ENCODE results near the gene PTGER3.
A peak's percentile ranks its signal among the peaks of the same experiment; 100 is the strongest.

Gene PTGER3

DNA sequence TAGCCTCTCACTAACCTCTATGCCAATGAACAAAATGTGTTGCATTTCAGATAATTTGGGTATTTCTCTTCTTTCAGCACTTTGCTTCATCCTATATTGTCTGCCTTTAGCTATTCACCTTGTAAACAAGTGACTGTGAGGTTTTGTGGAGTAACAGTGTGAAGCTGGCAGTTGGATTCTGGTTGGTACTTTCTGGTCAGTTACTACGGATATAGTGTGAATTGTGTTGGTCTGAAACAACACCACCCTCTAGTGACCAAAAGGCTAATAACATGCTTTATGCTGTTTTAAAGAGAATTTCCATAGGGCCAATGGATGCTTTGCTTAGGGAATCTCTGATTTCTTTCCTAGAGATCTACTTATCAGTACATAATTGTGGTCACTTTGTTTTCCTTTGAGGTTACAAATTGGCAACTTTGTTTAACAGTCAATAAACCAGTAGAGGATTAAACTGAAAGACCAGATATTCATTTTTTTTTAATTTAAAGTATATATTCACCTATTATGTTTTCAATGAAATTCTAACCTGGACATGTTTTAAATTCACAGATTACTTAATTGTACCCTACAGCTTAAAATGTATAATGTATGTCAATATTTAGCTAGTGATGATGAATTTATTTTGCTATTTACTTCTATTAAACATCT lies 2.5 kb upstream of the PTGER3 start:
- peak; percentile 67 for DNase-seq

- DNase-seq: no peak
These were observed 553 bp downstream of the PTGER3 start for GRCh38 chr1:71046891-71047634.

- no peak for DNase-seq
These were observed 2.1 kb downstream of the PTGER3 start for GRCh38 chr1:71045463-71046028.

- no peak for DNase-seq
These were observed 2.8 kb downstream of the PTGER3 start for GRCh38 chr1:71044833-71045232.

GRCh38 chr1:71043065-71043464 lies 4.6 kb downstream of the PTGER3 start:
- DNase-seq: no peak

DNA sequence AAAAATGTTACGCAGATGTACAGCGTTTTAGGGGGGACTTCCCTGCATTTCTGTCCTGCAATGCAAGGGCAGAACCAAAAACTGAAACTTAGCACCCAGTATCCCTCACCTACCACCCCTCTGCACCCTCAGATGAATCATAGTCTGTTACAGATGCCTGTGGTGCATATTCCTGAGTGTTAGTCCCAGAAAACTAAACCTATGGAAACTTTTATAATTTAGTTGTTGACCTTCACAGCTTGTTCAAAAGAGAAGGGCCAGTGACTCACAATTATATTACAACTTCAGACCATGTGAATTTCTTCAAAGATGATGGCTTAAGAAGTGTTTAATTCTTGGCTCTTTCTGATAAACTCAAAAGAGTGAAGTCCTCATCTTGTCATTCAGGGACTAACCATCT lies 5.8 kb downstream of the PTGER3 start:
- no peak for DNase-seq

GRCh38 chr1:71039661-71040262 lies 7.9 kb downstream of the PTGER3 start:
- DNase-seq: no peak

GRCh38 chr1:71038942-71039341 lies 8.7 kb downstream of the PTGER3 start:
- no peak for DNase-seq

DNA sequence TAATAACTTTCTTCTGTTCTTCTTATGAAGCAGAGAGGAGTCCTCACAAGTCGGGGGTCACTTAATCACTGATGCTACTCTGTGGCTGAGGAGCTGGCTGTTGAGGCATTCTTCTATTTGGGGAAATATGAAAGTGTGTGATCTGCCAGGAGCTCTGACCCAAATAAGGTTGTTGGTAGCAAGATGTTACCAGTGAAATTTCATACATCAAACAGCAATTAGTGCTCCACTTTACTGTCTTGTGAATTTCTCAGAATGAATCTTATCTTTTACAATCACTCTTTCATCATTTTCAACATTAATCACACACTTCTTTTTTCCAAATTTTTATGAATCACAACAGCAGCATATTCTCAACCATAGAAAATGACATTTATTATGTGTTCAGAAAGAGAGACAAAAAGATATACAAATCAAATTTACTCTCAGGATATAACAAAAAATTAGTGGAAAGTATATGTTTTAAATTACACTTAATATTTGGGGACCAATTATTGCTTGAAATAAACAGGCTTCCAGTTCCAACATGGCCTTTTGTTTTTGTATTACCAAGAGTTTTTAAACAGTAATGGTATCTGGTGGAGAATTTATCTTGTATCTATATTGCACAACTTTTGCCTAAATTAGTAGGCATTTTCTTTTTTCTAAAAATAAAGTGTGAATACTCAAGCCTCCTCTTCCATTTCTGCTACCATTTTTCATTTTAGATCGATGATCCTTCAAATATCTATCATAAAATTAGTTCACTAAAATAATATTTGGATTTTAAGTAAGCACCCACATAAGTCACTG lies 9.6 kb downstream of the PTGER3 start:
- no peak for DNase-seq

GRCh38 chr1:71037066-71037465 lies 10.6 kb downstream of the PTGER3 start:
- DNase-seq: no peak

- DNase-seq: no peak
These were observed 14.5 kb downstream of the PTGER3 start for GRCh38 chr1:71033136-71033535.

- DNase-seq: no peak
These were observed 16.2 kb downstream of the PTGER3 start for GRCh38 chr1:71031426-71031825.

DNA sequence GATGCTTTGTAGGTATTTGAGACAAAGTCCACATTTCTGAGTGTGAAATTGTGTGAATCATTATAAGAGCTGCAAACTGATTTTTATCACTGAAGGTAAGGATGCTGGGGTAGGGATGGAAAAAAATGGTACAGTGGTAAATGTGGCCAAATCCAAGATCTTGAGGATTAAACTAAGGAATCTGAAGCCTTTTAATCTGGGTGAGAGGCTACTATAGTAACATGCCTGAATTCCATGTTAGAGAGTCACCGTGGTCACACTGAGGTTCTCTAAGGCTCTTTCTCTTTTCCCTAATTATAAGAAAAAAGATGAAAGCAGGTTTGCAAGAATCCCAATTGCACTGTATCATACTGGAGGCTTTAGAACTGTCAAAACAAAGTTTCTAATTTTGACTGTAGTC lies 17.6 kb downstream of the PTGER3 start:
- no peak for DNase-seq

GRCh38 chr1:71028981-71029380 lies 18.6 kb downstream of the PTGER3 start:
- DNase-seq: no peak

GRCh38 chr1:71027991-71028390 lies 19.6 kb downstream of the PTGER3 start:
- no peak for DNase-seq

DNA sequence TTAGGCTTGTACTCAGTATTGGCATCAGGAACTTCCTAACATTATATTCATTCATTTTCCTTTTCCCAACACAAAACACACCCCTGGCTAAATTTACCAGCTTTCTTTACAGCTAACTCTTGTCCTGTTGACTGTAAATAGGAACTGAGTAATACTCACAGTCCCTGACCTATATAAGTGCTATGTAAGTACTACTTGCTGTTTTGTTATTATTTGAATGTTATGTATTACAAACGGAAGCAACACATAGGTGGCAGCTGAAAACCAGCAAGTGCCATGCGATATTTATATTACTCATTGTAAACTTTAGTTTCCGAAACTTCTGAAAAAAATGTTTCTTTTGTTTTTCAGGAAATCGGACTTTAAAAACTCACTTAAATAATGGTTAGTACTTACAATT lies 21.5 kb downstream of the PTGER3 start:
- no peak for DNase-seq

DNA sequence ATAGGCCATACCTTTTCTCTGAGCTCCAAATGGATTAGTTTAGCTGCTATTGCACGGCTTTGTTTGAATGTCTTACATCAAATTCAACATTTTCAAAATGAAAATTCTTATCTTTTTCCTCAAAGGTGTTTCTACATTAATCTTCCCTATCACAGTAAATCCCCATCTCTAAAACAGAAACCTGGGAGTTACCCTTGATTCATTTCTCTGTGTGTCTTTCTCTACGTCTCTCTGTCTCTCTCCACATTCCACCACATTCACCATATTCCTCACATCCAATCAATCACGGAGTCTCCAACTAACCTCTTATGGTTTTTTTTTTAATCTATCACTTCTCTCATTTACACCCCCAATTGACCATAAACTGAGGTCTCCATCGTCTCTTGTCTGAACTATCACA lies 24.1 kb downstream of the PTGER3 start:
- no peak for DNase-seq

- no peak for DNase-seq
These were observed 28.2 kb downstream of the PTGER3 start for GRCh38 chr1:71019233-71019969.

DNA sequence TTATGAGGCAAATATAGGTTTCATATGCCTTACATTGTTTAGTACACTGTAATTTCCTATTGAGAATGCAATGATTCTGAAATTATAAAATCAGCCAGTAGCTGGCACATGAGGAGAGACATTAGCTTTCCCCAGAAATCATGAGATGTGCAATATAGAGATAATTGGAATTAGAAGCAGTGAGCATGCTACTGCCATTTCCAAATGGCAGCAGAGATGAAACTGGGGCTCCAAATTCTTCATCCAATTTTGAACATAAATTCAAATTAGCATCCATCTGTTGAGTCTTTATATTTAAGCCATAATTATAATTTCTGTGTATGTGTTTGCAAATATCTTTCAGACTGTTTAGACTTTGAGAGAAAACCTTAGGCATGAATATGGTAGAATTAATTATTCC lies 28.8 kb downstream of the PTGER3 start:
- no peak for DNase-seq

GRCh38 chr1:71015745-71016144 lies 31.9 kb downstream of the PTGER3 start:
- DNase-seq: no peak

GRCh38 chr1:71014178-71014579 lies 33.4 kb downstream of the PTGER3 start:
- DNase-seq: no peak

GRCh38 chr1:71002709-71003475 lies 44.7 kb downstream of the PTGER3 start:
- DNase-seq: no peak
